CD4-positive, alpha-beta T cell (primary cell): ENCODE results near the gene SLC8A3. TPM values are rescaled to one million over a fixed set of nuclear protein-coding genes. Genes with fewer than 3 reads are reported as not detected.

ENCODE experiments used
- ATAC-seq: fragments of 200-7000 bp; cut with Tn5 transposase; one replicate; pipeline ENCODE4 v1.10.0; 2022; ENCODE audit warnings: mild to moderate bottlenecking; ENCODE audit not compliant: poor library complexity
- CTCF ChIA-PET: fragments of 350-600 bp; sonication (Branson Sonifier 250); formaldehyde crosslinking; loops from one replicate; lab custom pipeline; 2021; ENCODE audit warnings: antibody characterized with exemption, inconsistent platforms; lab: Charles Lee
- POLR2A ChIA-PET: fragments of 350-600 bp; sonication (Branson Sonifier 250); formaldehyde crosslinking; loops from one replicate; lab custom pipeline; 2021; ENCODE audit warnings: antibody characterized with exemption, inconsistent platforms; lab: Charles Lee
- DNase-seq, 14 experiments: peaks; one replicate each; pipeline ENCODE4 v3.0.0-alpha.2; 2013 to 2020; ENCODE audit warnings: mixed read lengths in 2 of 14
- H3K27ac ChIP-seq, 2 donors: one replicate each; pipeline versions ENCODE4 v1.5.1 to v1.7.0; 2013; ENCODE audit warnings: low read length in 2 of 2, low read depth in 1 of 2, mild to moderate bottlenecking in 1 of 2
- H3K27me3 ChIP-seq, 2 experiments: 1 replicate in 1 of 2; 2 replicates in 1 of 2; pipeline versions ENCODE4 v1.6.1 to v1.7.0; 2013; ENCODE audit warnings: low read length in 2 of 2, control low read depth in 1 of 2, mild to moderate bottlenecking in 1 of 2, moderate library complexity in 1 of 2; ENCODE audit not compliant: insufficient read depth in 2 of 2, control insufficient read depth in 1 of 2
- H3K36me3 ChIP-seq: one replicate; pipeline ENCODE4 v1.6.1; 2013; ENCODE audit warnings: low read length, control low read depth; ENCODE audit not compliant: insufficient read depth
- H3K4me1 ChIP-seq: one replicate; pipeline ENCODE4 v1.6.1; 2013; ENCODE audit warnings: low read length, control low read depth; ENCODE audit not compliant: insufficient read depth
- H3K4me3 ChIP-seq: one replicate; pipeline ENCODE4 v1.5.1; 2013; ENCODE audit warnings: mild to moderate bottlenecking, low read length, moderate library complexity
- H3K9me3 ChIP-seq, 2 experiments: 1 replicate in 1 of 2; 2 replicates in 1 of 2; pipeline versions ENCODE4 v1.6.1 to v1.7.0; 2013; ENCODE audit warnings: low read length in 2 of 2, mild to moderate bottlenecking in 2 of 2, control low read depth in 1 of 2, moderate library complexity in 1 of 2; ENCODE audit not compliant: control insufficient read depth in 1 of 2, insufficient read depth in 1 of 2
- H3K27ac Mint-ChIP-seq: one replicate; pipeline ENCODE4 v1.8.0; 2020; ENCODE audit warnings: mixed read lengths
- H3K27me3 Mint-ChIP-seq: one replicate; pipeline ENCODE4 v1.8.0; 2021; ENCODE audit warnings: mixed read lengths
- H3K36me3 Mint-ChIP-seq: one replicate; pipeline ENCODE4 v1.8.0; 2021; ENCODE audit warnings: low read depth, mixed read lengths
- H3K4me1 Mint-ChIP-seq: one replicate; pipeline ENCODE4 v1.8.0; 2021; ENCODE audit warnings: low read depth, mixed read lengths
- H3K4me3 Mint-ChIP-seq: one replicate; pipeline ENCODE4 v1.8.0; 2020; ENCODE audit warnings: mild to moderate bottlenecking, mixed read lengths
- H3K9me3 Mint-ChIP-seq: one replicate; pipeline ENCODE4 v1.8.0; 2020; ENCODE audit warnings: mixed read lengths
- CTCF ChIP-seq: fragments of 200-600 bp; IDR thresholded peaks from one replicate; pipeline ENCODE4 v1.8.0; 2022; ENCODE audit warnings: antibody characterized with exemption, mild to moderate bottlenecking
- intact Hi-C, 2 experiments: fragments of 100-400 bp; cut with DNase I in 1 of 2; cut with micrococcal nuclease in 1 of 2; formaldehyde crosslinking; loops; one replicate each; pipeline versions ENCODE4 v1.15.1 to v1.9.0; 2023 to 2025; cut with DNase I, micrococcal nuclease
- total RNA-seq, 174 experiments: library from RNA in 2 of 174; stranded (reverse) in 2 of 174; gene quantifications; one replicate each; pipeline ENCODE4 v1.2.3 and lab custom pipeline; 2021 to 2026

SLC8A3 gene
- total RNA-seq, 2 experiments from 2014 or later: not detected

- no peak overlapping the region for H3K27ac ChIP-seq
- no peaks in the 10 kb centered on the region for H3K36me3 Mint-ChIP-seq
- TF ChIP-seq CTCF: no peak
- DNase-seq: no peak
- POLR2A ChIA-PET: no interaction called here
- ATAC-seq: no peak
- intact Hi-C loops: no loop called here
- H3K4me1 Mint-ChIP-seq: no peaks in the 10 kb centered on the region
- no peak overlapping the region for H3K27ac Mint-ChIP-seq
- peaks cover 0 to 2% of the 10 kb centered on the region in 2 experiments for H3K27me3 ChIP-seq
- CTCF ChIA-PET: no interaction called here
- H3K9me3 ChIP-seq: no peaks in the 10 kb centered on the region
- no peaks in the 10 kb centered on the region for H3K4me1 ChIP-seq
- peaks cover 14% of the 10 kb centered on the region for H3K27me3 Mint-ChIP-seq
- H3K4me3 ChIP-seq: no peak overlapping the region
- H3K9me3 Mint-ChIP-seq: no peaks in the 10 kb centered on the region
- H3K4me3 Mint-ChIP-seq: no peak overlapping the region
- no peaks in the 10 kb centered on the region for H3K36me3 ChIP-seq
Observed at GRCh38 chr14:70033561-70033960, 155.2 kb downstream of the SLC8A3 start.

GRCh38 chr14:70033116-70033515, 155.6 kb downstream of the SLC8A3 start:
- CTCF ChIA-PET: no interaction called here
- H3K4me1 Mint-ChIP-seq: no peaks in the 10 kb centered on the region
- no peak overlapping the region for H3K27ac ChIP-seq

GRCh38 chr14:70032447-70032846, 156.3 kb downstream of the SLC8A3 start:
- no peak for TF ChIP-seq CTCF
- Mint-ChIP-seq H3K4me1 (no peaks in the 10 kb centered on the region), H3K4me3 (no peak overlapping the region), H3K27me3 (peaks cover 13% of the 10 kb centered on the region), H3K36me3 (no peaks in the 10 kb centered on the region), H3K27ac (no peak overlapping the region), H3K9me3 (no peaks in the 10 kb centered on the region)
- Histone ChIP-seq H3K36me3 (no peaks in the 10 kb centered on the region), H3K9me3 (no peaks in the 10 kb centered on the region), H3K27ac (no peak overlapping the region), H3K4me3 (no peak overlapping the region), H3K27me3 (peaks cover 0 to 3% of the 10 kb centered on the region in 2 experiments), H3K4me1 (no peaks in the 10 kb centered on the region)
- no peak for ATAC-seq
- POLR2A ChIA-PET: no interaction called here
- intact Hi-C loops: no loop called here
- no peak for DNase-seq
- CTCF ChIA-PET: no interaction called here

More at GRCh38 chr14:70033116-70033515, 155.6 kb downstream of the SLC8A3 start:
- no peak for ATAC-seq
- no peak for DNase-seq
- TF ChIP-seq CTCF: no peak
- Histone ChIP-seq H3K4me3 (no peak overlapping the region), H3K9me3 (no peaks in the 10 kb centered on the region), H3K36me3 (no peaks in the 10 kb centered on the region), H3K4me1 (no peaks in the 10 kb centered on the region), H3K27me3 (peaks cover 0 to 3% of the 10 kb centered on the region in 2 experiments)
- H3K27ac Mint-ChIP-seq: no peak overlapping the region
- POLR2A ChIA-PET: no interaction called here
- H3K36me3 Mint-ChIP-seq: no peaks in the 10 kb centered on the region
- intact Hi-C loops: no loop called here
- no peak overlapping the region for H3K4me3 Mint-ChIP-seq
- no peaks in the 10 kb centered on the region for H3K9me3 Mint-ChIP-seq
- peaks cover 13% of the 10 kb centered on the region for H3K27me3 Mint-ChIP-seq
